Brain microvascular endothelial cell (primary cell): Measurements from ENCODE around the gene MAGI1.

Source experiments
- DNase-seq: peaks from one replicate; pipeline ENCODE4 v3.0.0-alpha.2; 2020
- H3K27ac ChIP-seq: fragments of 250-450 bp; sonication (Bioruptor Pico); 2 replicates; pipeline ENCODE4 v1.5.1; 2020; ENCODE audit warnings: mild to moderate bottlenecking, moderate library complexity
- H3K27me3 ChIP-seq: fragments of 250-450 bp; sonication (Bioruptor Pico); replicated peaks from 2 replicates; pipeline ENCODE4 v1.5.1; 2020; ENCODE audit warnings: mild to moderate bottlenecking
- H3K36me3 ChIP-seq: fragments of 250-450 bp; sonication (Bioruptor Pico); replicated peaks from 2 replicates; pipeline ENCODE4 v1.5.1; 2020; ENCODE audit warnings: mild to moderate bottlenecking
- H3K4me3 ChIP-seq: 2 replicates; pipeline ENCODE4 v1.5.1; 2011; ENCODE audit warnings: low read depth, mild to moderate bottlenecking, control low read depth, low read length, moderate library complexity
- in situ Hi-C: cut with HindIII; loops from 2 replicates; pipeline ENCODE4 v1.10.0; 2017; ENCODE audit warnings: low sequenced_read_pairs, low pct_ligation_motif_present
- TF ChIP-seq, protein P1 (sequence below): IDR thresholded peaks from 2 replicates; pipeline ENCODE4 v1.5.1; 2011; ENCODE audit warnings: low read depth, mild to moderate bottlenecking, moderate library complexity, low read length, control low read depth, inconsistent platforms; ENCODE audit errors: missing control alignments

MAGI1 gene

DNA sequence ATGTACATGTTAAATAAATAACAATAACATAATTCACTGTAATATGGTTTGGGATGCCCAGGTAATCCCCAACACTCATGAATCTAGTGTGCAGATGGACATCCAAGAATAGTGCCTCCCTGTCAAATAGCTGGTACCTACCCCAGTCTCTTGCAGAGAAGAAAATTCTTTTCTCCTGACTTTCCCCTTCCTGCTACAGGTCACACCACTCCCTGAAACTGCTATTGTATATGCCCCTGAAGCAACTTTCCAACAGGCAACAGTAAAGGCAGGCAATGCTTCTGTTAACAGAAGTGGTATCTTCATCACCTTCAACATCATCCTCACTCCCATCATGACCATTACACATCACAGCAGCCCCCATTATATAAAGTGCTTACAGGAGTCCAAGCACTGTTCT lies 431.6 kb downstream of the MAGI1 start:
- H3K4me3 ChIP-seq, result no peak overlapping the region
- in situ Hi-C loops, result no loop called here
- TF ChIP-seq, protein P1, sequence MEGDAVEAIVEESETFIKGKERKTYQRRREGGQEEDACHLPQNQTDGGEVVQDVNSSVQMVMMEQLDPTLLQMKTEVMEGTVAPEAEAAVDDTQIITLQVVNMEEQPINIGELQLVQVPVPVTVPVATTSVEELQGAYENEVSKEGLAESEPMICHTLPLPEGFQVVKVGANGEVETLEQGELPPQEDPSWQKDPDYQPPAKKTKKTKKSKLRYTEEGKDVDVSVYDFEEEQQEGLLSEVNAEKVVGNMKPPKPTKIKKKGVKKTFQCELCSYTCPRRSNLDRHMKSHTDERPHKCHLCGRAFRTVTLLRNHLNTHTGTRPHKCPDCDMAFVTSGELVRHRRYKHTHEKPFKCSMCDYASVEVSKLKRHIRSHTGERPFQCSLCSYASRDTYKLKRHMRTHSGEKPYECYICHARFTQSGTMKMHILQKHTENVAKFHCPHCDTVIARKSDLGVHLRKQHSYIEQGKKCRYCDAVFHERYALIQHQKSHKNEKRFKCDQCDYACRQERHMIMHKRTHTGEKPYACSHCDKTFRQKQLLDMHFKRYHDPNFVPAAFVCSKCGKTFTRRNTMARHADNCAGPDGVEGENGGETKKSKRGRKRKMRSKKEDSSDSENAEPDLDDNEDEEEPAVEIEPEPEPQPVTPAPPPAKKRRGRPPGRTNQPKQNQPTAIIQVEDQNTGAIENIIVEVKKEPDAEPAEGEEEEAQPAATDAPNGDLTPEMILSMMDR, result no peak
- no peaks in the 10 kb centered on the region for H3K27me3 ChIP-seq
- no peak for DNase-seq
- no peak overlapping the region for H3K27ac ChIP-seq
- H3K36me3 ChIP-seq, result no peaks in the 10 kb centered on the region

DNA sequence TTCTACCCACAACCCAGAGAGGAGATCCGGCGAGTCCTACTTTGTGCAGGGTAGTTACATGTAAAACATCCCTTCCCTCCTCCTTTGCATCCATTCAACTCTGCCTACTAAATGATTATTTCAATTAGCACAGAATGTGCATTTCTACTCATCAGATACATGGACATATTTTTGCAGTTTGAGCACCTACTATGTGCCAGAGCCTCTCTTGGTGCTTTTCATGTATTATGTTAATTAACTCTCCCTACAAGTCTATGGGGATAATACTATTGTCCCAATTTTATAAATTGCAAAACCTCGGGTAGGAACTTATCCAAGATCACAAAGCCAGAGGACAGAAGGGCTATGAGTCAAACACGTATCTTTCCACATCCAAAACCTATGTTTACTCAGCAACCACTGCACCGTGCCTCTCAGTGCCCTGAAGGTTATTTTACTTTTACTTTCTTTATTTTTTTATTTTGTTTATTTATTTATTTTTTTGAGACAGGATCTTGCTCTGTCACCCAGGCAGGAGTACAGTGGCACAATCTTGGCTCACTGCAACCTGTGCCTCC lies 432.8 kb downstream of the MAGI1 start:
- DNase-seq, result no peak
- no peaks in the 10 kb centered on the region for H3K27me3 ChIP-seq
- H3K27ac ChIP-seq, result no peak overlapping the region
- in situ Hi-C loops, result no loop called here
- H3K4me3 ChIP-seq, result no peak overlapping the region
- TF ChIP-seq, protein P1, result no peak
- no peaks in the 10 kb centered on the region for H3K36me3 ChIP-seq

DNA sequence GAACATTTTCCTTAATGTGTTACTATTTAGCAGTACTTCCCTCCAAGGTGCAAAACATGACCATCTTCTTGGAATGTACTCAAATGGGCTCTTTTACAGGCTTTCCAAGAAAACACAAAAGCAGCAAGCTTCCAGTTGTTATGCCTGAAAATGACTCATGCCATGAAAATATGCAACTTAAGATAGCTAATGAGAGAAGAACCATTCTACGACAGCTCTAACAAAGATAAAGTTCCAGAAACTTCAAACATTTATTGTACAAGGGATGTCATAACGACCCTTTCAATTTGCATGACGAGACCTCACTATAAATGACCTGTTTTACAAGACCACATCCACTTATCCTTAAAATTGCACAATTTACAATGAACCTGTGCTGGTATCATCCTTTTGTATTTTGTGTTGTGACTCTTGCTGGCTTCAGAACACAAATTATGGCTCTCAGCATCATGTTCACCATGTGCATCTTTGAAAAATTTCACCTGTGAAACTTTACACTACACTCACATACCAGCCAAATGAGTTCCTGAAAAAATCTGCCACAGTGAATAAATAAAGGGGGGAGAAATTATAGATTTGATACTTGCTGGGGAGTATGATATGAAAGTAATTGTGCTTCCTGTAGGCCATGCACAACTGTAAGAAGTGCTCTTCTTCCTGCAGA lies 433.7 kb downstream of the MAGI1 start:
- Histone ChIP-seq H3K36me3 (no peaks in the 10 kb centered on the region), H3K27ac (no peak overlapping the region), H3K27me3 (no peaks in the 10 kb centered on the region), H3K4me3 (no peak overlapping the region)
- in situ Hi-C loops, result no loop called here
- DNase-seq, result peak; percentile 52
- TF ChIP-seq, protein P1, result no peak

DNA sequence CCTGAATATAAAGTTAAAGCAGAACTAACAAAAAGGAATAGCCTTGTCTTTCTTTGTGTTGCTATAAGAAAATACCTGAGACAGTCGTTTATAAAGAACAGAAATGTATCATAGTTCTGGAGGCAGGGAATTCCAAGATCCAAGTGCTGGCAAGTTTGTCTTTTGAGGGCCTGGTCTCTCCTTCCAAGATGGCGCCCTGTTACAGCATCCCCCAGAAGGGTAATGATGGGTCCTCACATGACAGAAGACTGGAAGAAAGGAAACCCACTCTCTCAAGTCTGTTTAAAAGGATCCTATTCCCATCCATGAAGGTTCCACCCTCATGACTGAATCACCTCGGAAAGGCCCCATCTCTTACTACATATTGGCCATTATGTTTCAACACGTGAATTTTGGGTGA lies 435.1 kb downstream of the MAGI1 start:
- in situ Hi-C loops, result no loop called here
- DNase-seq, result no peak
- H3K27ac ChIP-seq, result no peak overlapping the region
- TF ChIP-seq, protein P1, result no peak
- H3K27me3 ChIP-seq, result no peaks in the 10 kb centered on the region
- H3K36me3 ChIP-seq, result no peaks in the 10 kb centered on the region
- H3K4me3 ChIP-seq, result no peak overlapping the region

DNA sequence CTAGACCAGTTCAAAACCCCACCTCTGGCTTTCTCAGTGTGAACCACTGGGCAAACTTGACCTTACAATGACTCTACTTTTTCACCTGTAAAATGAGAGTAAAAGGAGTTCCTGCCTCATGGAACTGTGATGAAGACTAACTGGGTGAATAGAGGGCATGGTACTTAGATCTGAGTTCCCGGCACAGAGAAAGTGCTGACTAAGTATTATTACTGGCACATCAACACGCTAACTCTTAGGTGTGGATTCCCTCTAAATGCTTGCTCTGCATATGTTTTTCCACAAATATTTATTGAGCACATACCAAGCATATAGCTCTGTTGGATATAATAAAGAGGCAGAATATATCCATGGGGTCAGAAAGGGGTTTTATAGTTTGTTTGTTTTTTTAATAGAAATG lies 437.8 kb downstream of the MAGI1 start:
- TF ChIP-seq, protein P1, result no peak
- Histone ChIP-seq H3K27ac (no peak overlapping the region), H3K36me3 (no peaks in the 10 kb centered on the region), H3K4me3 (no peak overlapping the region), H3K27me3 (no peaks in the 10 kb centered on the region)
- DNase-seq, result no peak
- in situ Hi-C loops, result no loop called here
